MCF 10A (cell line): ENCODE data around the gene RNU7-1. TPM values are rescaled to one million over a fixed set of nuclear protein-coding genes. Genes with fewer than 3 reads are reported as not detected.
"Not testable (repeated sequence)": the region's sequence is repeated elsewhere in the genome, so short reads cannot be mapped to it uniquely, and the experiment has no call there.

ENCODE experiments used
- BruUV-seq: library from RNA; stranded (reverse); fragments of 400-500 nt; replicated peaks from 2 replicates; lab custom pipeline; 2021; lab: Mats Ljungman, UMichigan
- CTCF ChIA-PET: fragments of 300-600 bp; sonication (Branson Sonifier 250); formaldehyde crosslinking; extraction: SDS; loops from one replicate; lab custom pipeline; 2021; ENCODE audit warnings: antibody characterized with exemption, inconsistent platforms; lab: Yijun Ruan, JAX
- POLR2A ChIA-PET: fragments of 300-600, 350-650 bp; sonication (Branson Sonifier 250); formaldehyde crosslinking; extraction: SDS; loops from one replicate; lab custom pipeline; 2020; ENCODE audit warnings: antibody characterized with exemption, inconsistent platforms; lab: Yijun Ruan, JAX
- DNase-seq: peaks from one replicate; pipeline ENCODE4 v3.0.0-alpha.2; 2018; ENCODE audit not compliant: unreplicated experiment
- H3K27ac Mint-ChIP-seq: one replicate; pipeline ENCODE4 v1.8.0; 2022; ENCODE audit warnings: mild to moderate bottlenecking, low read depth, mixed read lengths; ENCODE audit not compliant: unreplicated experiment
- H3K27me3 Mint-ChIP-seq: one replicate; pipeline ENCODE4 v1.8.0; 2022; ENCODE audit warnings: mixed read lengths; ENCODE audit not compliant: insufficient read depth, unreplicated experiment
- H3K36me3 Mint-ChIP-seq: one replicate; pipeline ENCODE4 v1.8.0; 2022; ENCODE audit warnings: mild to moderate bottlenecking, moderate library complexity, mixed read lengths; ENCODE audit not compliant: insufficient read depth, unreplicated experiment
- H3K4me1 Mint-ChIP-seq: one replicate; pipeline ENCODE4 v1.8.0; 2022; ENCODE audit warnings: mixed read lengths; ENCODE audit not compliant: insufficient read depth, unreplicated experiment
- H3K4me3 Mint-ChIP-seq: one replicate; pipeline ENCODE4 v1.8.0; 2022; ENCODE audit warnings: mild to moderate bottlenecking, moderate library complexity, mixed read lengths; ENCODE audit not compliant: unreplicated experiment
- H3K9me3 Mint-ChIP-seq: one replicate; pipeline ENCODE4 v1.8.0; 2022; ENCODE audit warnings: mixed read lengths; ENCODE audit not compliant: unreplicated experiment
- intact Hi-C: fragments of 100-400 bp; cut with micrococcal nuclease; formaldehyde crosslinking; loops from 2 replicates; pipeline ENCODE4 v1.14.1; 2022
- total RNA-seq: library from RNA; stranded (reverse); gene quantifications from 2 replicates; pipeline ENCODE4 v1.2.3, GENCODE V29; 2022
- TF ChIP-seq, protein P1 (sequence below): fragments of 200-600 bp; IDR thresholded peaks from one replicate; pipeline ENCODE4 v1.8.0; 2022; ENCODE audit warnings: antibody characterized with exemption, mild to moderate bottlenecking; ENCODE audit not compliant: unreplicated experiment

Gene RNU7-1
- total RNA-seq, 1 experiment from 2014 or later, result not detected

GRCh38 chr12:6904280-6905276 lies 39.0 kb upstream of the RNU7-1 start, which contains the start of gene LRRC23:
Gene LRRC23 (plus strand): TSS chr12:6904822. CDS start chr12:6905634, 812 bp downstream.
- Mint-ChIP-seq H3K27me3 (no peaks in the 10 kb centered on the region), H3K4me1 (peaks cover 2% of the 10 kb centered on the region), H3K4me3 (no peak within 1 kb of the TSS), H3K36me3 (no peaks in the 10 kb centered on the region), H3K9me3 (no peaks in the 10 kb centered on the region), H3K27ac (no peak within 1 kb of the TSS)
- BruUV-seq, result no TSS peak
- CTCF ChIA-PET, result interaction anchor here (0.8 to 3.1 kb wide), 8 partner anchors 13 to 40 kb away, joined by 3 to 12 read pairs (median 4); partner anchors contain the start of genes SPSB2 and TPI1
- intact Hi-C loops, result no loop called here
- DNase-seq, result peak; percentile 96
- TF ChIP-seq, protein P1, sequence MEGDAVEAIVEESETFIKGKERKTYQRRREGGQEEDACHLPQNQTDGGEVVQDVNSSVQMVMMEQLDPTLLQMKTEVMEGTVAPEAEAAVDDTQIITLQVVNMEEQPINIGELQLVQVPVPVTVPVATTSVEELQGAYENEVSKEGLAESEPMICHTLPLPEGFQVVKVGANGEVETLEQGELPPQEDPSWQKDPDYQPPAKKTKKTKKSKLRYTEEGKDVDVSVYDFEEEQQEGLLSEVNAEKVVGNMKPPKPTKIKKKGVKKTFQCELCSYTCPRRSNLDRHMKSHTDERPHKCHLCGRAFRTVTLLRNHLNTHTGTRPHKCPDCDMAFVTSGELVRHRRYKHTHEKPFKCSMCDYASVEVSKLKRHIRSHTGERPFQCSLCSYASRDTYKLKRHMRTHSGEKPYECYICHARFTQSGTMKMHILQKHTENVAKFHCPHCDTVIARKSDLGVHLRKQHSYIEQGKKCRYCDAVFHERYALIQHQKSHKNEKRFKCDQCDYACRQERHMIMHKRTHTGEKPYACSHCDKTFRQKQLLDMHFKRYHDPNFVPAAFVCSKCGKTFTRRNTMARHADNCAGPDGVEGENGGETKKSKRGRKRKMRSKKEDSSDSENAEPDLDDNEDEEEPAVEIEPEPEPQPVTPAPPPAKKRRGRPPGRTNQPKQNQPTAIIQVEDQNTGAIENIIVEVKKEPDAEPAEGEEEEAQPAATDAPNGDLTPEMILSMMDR, result no peak
- POLR2A ChIA-PET, result interaction anchor here (0.7 to 2.2 kb wide), 15 partner anchors 14 to 181 kb away, joined by 3 to 16 read pairs (median 5); partner anchors contain the start of genes C12orf57, COPS7A, MLF2 and RNU7-1

DNA sequence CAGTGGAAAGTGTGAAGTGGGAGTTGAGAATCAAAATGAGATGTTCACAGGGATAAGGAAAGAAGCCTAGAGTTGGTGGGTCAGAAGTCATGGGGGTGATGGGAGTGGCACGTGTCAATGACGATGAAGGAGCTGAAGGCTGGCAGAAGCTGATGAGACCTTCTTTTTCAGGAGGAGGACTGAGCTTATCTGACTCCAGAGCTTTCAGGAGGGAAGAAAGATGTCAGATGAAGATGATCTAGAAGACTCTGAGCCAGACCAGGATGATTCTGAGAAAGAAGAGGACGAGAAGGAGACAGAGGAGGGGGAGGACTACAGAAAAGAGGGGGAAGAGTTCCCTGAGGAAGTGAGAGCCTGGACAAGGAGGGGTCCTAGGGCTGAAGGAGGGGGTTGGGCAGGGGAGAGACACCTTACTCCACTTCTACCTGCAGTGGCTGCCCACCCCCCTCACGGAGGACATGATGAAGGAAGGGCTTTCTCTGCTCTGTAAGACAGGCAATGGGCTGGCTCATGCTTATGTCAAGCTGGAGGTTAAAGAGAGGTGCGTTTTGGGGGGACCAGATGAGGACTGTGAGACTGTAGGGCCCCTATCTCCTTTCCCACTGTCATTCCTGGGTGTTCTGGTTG lies 38.1 kb upstream of the RNU7-1 start:
- ChIA-PET POLR2A (interaction anchor here (0.6 to 2.2 kb wide), 17 partner anchors 15 to 257 kb away, joined by 3 to 16 read pairs (median 5); partner anchors contain the start of genes C12orf57, COPS7A, MLF2 and RNU7-1), CTCF (interaction anchor here (0.6 to 3.1 kb wide), 8 partner anchors 14 to 39 kb away, joined by 3 to 12 read pairs (median 4); partner anchors contain the start of genes SPSB2 and TPI1)
- DNase-seq, result no peak
- H3K4me1 Mint-ChIP-seq, result no peaks in the 10 kb centered on the region
- intact Hi-C loops, result no loop called here
- BruUV-seq, result no TSS peak
- TF ChIP-seq, protein P1, result no peak
- no peaks in the 10 kb centered on the region for H3K36me3 Mint-ChIP-seq
- H3K27ac Mint-ChIP-seq, result no peak overlapping the region
- no peak overlapping the region for H3K4me3 Mint-ChIP-seq
- H3K27me3 Mint-ChIP-seq, result no peaks in the 10 kb centered on the region
- no peaks in the 10 kb centered on the region for H3K9me3 Mint-ChIP-seq

GRCh38 chr12:6908141-6908540 lies 35.5 kb upstream of the RNU7-1 start:
- ChIA-PET POLR2A (interaction anchor here (1.0 to 3.1 kb wide), 6 partner anchors 17 to 200 kb away, joined by 3 to 11 read pairs (median 3); partner anchors contain the start of gene SPSB2), CTCF (interaction anchor here (1.2 to 3.1 kb wide), 3 partner anchors 15 to 17 kb away, joined by 7 to 15 read pairs (median 13); no protein-coding TSS in a partner anchor)
- H3K27ac Mint-ChIP-seq, H3K27me3 Mint-ChIP-seq, H3K36me3 Mint-ChIP-seq, H3K4me3 Mint-ChIP-seq, H3K9me3 Mint-ChIP-seq, BruUV-seq, intact Hi-C loops, H3K4me1 Mint-ChIP-seq, DNase-seq: not testable (repeated sequence)

GRCh38 chr12:6909421-6910145 lies 34.0 kb upstream of the RNU7-1 start:
- no peak overlapping the region for H3K4me3 Mint-ChIP-seq

More at GRCh38 chr12:6909421-6910145, 34.0 kb upstream of the RNU7-1 start:
- no TSS peak for BruUV-seq
- ChIA-PET CTCF (interaction anchor here (1.0 to 3.1 kb wide), 3 partner anchors 8 to 192 kb away, joined by 3 to 15 read pairs (median 3); no protein-coding TSS in a partner anchor), POLR2A (interaction anchor here (1.1 to 3.1 kb wide), 4 partner anchors 16 to 53 kb away, joined by 3 to 11 read pairs (median 4); partner anchors contain the start of gene SPSB2)
- Mint-ChIP-seq H3K9me3 (no peaks in the 10 kb centered on the region), H3K27me3 (peaks cover 11% of the 10 kb centered on the region), H3K4me1 (peaks cover 2% of the 10 kb centered on the region), H3K36me3 (no peaks in the 10 kb centered on the region), H3K27ac (no peak overlapping the region)
- intact Hi-C loops, result no loop called here
- DNase-seq, result no peak
- TF ChIP-seq, protein P1, result no peak
